Heart left ventricle (tissue), 13 donors: Measurements from ENCODE around the gene KCNMB3.

Experiments
- POLR2A ChIP-seq, 2 donors: fragments of 450-650 bp; IDR thresholded peaks; one replicate each; pipeline ENCODE4 v1.6.1; 2017; ENCODE audit warnings: antibody characterized with exemption in 2 of 2, mild to moderate bottlenecking in 2 of 2, moderate library complexity in 2 of 2
- TF ChIP-seq, protein P1 (sequence below), 12 donors: fragments of 200-600 bp; sonication (generic) in 4 of 12; IDR thresholded peaks; one replicate each; pipeline versions ENCODE4 v1.5.0 to v1.8.0; 2018 to 2022; ENCODE audit warnings: antibody characterized with exemption in 12 of 12, mild to moderate bottlenecking in 5 of 12
- donor health status: ischemic (EF 13 %, LVEDD 7.1; RV severe dilation, severe dysfunction).
- donor health status: DM: no; HTN: yes; CAD: no.
- donor health status: DM: no; HTN: no; CAD: no.
- donor health status: ischemic (EF 25% LVEDD 6.9; RV normal size, moderate dysfunction).
- donor health status: ischemic (EF 25% LVEDD 5.7; RV mildly dilated, moderate dysfunction).
- donor health status: ischemic (EF 35%, LVEDD 5.7; RV mildly dilated, moderate dysfunction).
- donor health status: nonischemic (EF 11% LVEDD 7.7; RV severe dilation, severe dysfunction).
- donor health status: DM: yes; HTN: yes; CAD: no.
- donor health status: PGD.
- donor health status: ischemic (EF 29% LVEDD 5.4; RV normal size, mild dysfunction).
- donor health status: nonischemic (EF 23%, LVEDD 6.1; RV moderate dilation, normal function).

DNA sequence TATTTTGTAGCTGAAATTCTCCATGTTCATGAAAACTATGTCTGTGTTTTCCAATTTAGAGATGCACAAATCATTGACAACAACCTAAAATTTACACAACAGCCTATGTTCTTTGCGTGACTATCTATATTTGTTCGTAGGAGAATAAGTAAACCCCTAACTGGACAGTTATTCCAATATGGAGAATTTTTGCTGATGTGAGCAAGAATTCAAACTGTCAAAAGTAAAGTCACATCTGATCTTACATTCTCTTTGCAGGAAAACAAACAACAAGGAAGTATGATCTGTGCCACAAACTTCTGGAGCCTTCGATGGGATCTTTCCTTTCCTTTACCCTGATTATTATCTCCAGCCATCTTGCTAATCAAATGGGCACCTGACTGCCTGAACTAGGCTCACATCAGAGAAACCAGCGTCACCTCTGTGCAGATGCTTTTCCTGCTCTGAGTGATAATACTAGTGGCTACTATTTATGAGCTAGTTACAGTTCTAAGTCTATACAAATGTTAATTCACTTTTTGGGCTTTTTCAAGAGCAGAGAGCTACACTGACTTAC lies 18.3 kb upstream of the KCNMB3 start:
- TF ChIP-seq, protein P1, sequence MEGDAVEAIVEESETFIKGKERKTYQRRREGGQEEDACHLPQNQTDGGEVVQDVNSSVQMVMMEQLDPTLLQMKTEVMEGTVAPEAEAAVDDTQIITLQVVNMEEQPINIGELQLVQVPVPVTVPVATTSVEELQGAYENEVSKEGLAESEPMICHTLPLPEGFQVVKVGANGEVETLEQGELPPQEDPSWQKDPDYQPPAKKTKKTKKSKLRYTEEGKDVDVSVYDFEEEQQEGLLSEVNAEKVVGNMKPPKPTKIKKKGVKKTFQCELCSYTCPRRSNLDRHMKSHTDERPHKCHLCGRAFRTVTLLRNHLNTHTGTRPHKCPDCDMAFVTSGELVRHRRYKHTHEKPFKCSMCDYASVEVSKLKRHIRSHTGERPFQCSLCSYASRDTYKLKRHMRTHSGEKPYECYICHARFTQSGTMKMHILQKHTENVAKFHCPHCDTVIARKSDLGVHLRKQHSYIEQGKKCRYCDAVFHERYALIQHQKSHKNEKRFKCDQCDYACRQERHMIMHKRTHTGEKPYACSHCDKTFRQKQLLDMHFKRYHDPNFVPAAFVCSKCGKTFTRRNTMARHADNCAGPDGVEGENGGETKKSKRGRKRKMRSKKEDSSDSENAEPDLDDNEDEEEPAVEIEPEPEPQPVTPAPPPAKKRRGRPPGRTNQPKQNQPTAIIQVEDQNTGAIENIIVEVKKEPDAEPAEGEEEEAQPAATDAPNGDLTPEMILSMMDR (IDR thresholded peaks at IDR 0.05), result no peak
- TF ChIP-seq POLR2A (IDR thresholded peaks at IDR 0.05), result no peak
